ENCODE data around the gene TCEAL3. TPM values are rescaled to one million over a fixed set of nuclear protein-coding genes. Genes with fewer than 3 reads are reported as not detected.
"Not testable (repeated sequence)": the region's sequence is repeated elsewhere in the genome, so short reads cannot be mapped to it uniquely, and the experiment has no call there.

Gene TCEAL3
- total and polyA plus RNA-seq, 12 donors, result 14.5 to 118 (median 53.5) TPM

DNA sequence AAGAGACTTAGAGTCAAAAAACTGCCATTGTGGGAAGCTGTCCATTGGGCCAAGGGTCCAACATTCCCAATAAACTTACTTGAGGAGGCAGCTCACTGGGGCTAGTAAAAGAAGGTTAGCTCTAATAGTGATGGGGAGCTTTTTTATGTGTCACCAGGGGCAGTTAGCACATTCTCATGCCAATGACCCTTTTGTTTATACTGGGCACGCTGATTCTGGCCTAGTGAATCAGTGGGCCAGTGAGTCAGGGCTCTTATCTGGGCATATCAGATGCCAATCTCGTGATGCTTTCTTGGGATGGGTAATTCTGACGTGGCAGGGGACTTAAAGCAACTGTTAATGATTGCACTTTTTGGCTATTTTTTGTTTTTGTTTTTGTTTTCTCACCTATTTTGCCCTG, 48.9 kb downstream of the TCEAL3 start:
- peak; percentile 37 to 72 (median 67) for DNase-seq
- H3K9me3 ChIP-seq (replicated peaks in 1 of 3), result no peaks in the 10 kb centered on the region
- H3K36me3 ChIP-seq (replicated peaks in 1 of 2), result no peaks in the 10 kb centered on the region
- intact Hi-C loops (cut with DNase I), result no loop called here
- peak overlapping the region in 1 of 5 donors; percentile 75 for H3K27ac ChIP-seq
- no peak overlapping the region for H3K4me3 ChIP-seq
- H3K27me3 ChIP-seq, result peaks cover 13% of the 10 kb centered on the region
- H3K4me1 ChIP-seq (replicated peaks in 1 of 2), result no peaks in the 10 kb centered on the region
- TF ChIP-seq, protein P1, sequence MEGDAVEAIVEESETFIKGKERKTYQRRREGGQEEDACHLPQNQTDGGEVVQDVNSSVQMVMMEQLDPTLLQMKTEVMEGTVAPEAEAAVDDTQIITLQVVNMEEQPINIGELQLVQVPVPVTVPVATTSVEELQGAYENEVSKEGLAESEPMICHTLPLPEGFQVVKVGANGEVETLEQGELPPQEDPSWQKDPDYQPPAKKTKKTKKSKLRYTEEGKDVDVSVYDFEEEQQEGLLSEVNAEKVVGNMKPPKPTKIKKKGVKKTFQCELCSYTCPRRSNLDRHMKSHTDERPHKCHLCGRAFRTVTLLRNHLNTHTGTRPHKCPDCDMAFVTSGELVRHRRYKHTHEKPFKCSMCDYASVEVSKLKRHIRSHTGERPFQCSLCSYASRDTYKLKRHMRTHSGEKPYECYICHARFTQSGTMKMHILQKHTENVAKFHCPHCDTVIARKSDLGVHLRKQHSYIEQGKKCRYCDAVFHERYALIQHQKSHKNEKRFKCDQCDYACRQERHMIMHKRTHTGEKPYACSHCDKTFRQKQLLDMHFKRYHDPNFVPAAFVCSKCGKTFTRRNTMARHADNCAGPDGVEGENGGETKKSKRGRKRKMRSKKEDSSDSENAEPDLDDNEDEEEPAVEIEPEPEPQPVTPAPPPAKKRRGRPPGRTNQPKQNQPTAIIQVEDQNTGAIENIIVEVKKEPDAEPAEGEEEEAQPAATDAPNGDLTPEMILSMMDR (IDR thresholded peaks at IDR 0.05), result no peak
- TF ChIP-seq POLR2A (IDR thresholded peaks at IDR 0.05), result no peak
- 22 to 38% (median 31%) methylated on average over 3 of the region's 3 CpGs for WGBS, 4 donors

DNA sequence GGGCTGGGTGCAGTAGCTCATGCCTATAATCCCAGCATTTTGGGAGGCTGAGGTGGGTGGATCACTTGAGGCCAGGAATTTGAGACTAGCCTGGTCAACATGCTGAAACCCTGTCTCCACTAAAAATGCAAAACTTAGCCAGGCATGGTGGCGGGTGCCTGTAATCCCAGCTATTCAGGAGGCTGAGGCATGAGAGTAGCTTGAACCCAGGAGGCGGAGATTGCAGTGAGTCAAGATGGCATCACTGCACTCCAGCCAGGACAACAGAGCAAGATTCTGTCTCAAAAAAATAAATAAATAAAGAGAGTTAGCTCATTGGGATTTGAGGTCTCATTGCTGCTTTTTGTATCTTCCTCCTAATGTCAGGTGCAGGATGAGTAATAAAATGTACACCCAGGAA, 49.3 kb downstream of the TCEAL3 start:
- Histone ChIP-seq H3K27me3 (peaks cover 13% of the 10 kb centered on the region), H3K27ac (peak overlapping the region in 1 of 5 donors; percentile 75)
- H3K4me1 ChIP-seq (replicated peaks in 1 of 2); H3K9me3 ChIP-seq (replicated peaks in 1 of 3); H3K36me3 ChIP-seq (replicated peaks in 1 of 2); intact Hi-C loops (cut with DNase I); H3K4me3 ChIP-seq; DNase-seq: not testable (repeated sequence)
- WGBS, 4 donors, result 81 to 100% (median 92%) methylated on average over 2 of the region's 2 CpGs

DNA sequence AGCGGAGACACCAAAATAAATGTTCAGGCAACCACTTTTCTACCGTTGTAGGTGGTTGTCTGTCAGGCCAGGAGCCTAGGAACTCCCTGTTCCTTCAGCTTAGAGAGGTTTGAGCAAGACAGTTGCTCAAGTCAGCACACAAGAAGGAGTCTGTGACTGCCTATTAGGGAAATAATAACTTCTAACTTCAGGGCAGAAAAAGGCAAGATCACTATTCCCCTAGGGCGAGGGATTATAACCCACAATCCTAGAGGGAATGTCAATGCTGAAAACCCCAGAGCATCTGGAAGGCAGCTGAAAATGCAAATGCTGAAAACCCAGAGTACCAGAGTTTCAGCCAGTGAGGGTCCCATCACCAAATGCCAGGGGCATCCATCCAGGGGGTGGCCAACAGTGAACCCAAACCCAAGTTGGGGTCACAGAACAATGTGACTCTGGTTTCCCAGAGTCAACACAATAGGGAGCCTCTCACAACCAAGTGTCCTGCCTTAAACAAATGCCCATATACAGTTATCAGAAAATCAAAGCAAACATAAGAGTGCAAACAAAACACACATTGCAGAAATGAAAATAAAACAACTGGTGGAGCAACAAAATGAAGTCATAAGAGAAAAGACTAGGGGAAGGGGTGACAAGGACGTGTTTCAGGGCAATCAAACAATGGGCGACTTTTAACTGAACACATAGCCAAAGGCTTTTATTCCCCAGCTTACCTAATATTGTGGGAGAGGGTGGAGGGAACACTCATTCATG, 51.1 kb downstream of the TCEAL3 start:
- intact Hi-C loops (cut with DNase I), result no loop called here
- TF ChIP-seq, protein P1 (IDR thresholded peaks at IDR 0.05), result no peak
- TF ChIP-seq POLR2A (IDR thresholded peaks at IDR 0.05), result no peak
- H3K9me3 ChIP-seq (replicated peaks in 1 of 3), result no peaks in the 10 kb centered on the region
- H3K4me3 ChIP-seq, result no peak overlapping the region
- no peaks in the 10 kb centered on the region for H3K4me1 ChIP-seq (replicated peaks in 1 of 2)
- 65 to 87% (median 80%) methylated on average over 5 of the region's 5 CpGs for WGBS, 4 donors
- H3K27me3 ChIP-seq, result peaks cover 13% of the 10 kb centered on the region
- no peaks in the 10 kb centered on the region for H3K36me3 ChIP-seq (replicated peaks in 1 of 2)
- no peak overlapping the region for H3K27ac ChIP-seq
- no peak for DNase-seq

DNA sequence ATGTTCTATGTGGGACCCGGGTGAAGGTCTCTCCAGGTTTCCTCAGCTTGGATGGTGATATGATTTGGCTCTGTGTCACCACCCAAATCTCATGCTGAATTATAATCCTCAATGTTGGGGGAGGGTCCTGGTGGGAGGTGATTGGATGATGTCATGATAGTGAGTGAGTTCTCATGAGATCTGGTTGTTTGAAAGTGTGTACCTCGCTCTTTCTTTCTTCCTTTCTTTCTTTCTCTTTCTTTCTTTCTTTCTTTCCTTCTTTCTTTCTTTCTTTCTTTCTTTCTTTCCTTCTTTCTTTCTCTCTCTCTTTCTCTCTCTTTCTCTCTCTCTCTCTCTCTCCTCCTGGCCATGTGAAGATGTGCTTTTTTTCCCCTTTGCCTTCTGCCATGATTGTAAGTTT, 51.7 kb downstream of the TCEAL3 start:
- H3K27ac ChIP-seq; H3K9me3 ChIP-seq (replicated peaks in 1 of 3); intact Hi-C loops (cut with DNase I); H3K4me3 ChIP-seq; H3K4me1 ChIP-seq (replicated peaks in 1 of 2); H3K36me3 ChIP-seq (replicated peaks in 1 of 2); DNase-seq: not testable (repeated sequence)
- WGBS, 4 donors, result 79 to 100% (median 89%) methylated on average over 1 to 2 of the region's 2 CpGs
- H3K27me3 ChIP-seq, result peaks cover 11% of the 10 kb centered on the region

Other genes with a start within 250 kb of the TCEAL3 start
- 1,000 to 10,000 TPM in 1 of 9 donors, 100 to 1,000 TPM in 8; 259 to 1,002 (median 370) TPM for gene BEX3, start 231.4 kb upstream of the TCEAL3 start, total RNA-seq
- gene BEX3, start 231.4 kb upstream of the TCEAL3 start, polyA plus RNA-seq, result 100 to 1,000 TPM; 171 to 431 (median 188) TPM
- gene RAB40A, start 88.5 kb upstream of the TCEAL3 start, total RNA-seq, result 1 to 10 TPM in 6 of 9 donors, under 1 TPM in 3; 0.65 to 3.4 (median 1.3) TPM
- 1 to 10 TPM; 1.1 to 1.5 (median 1.1) TPM for gene RAB40A, start 88.5 kb upstream of the TCEAL3 start, polyA plus RNA-seq
- 100 to 1,000 TPM in 8 of 9 donors, 10 to 100 TPM in 1; 64.9 to 158 (median 135) TPM for gene TCEAL4, start 22.4 kb upstream of the TCEAL3 start, total RNA-seq
- gene TCEAL4, start 22.4 kb upstream of the TCEAL3 start, polyA plus RNA-seq, result 100 to 1,000 TPM; 260 to 620 (median 476) TPM
- 100 to 1,000 TPM in 2 of 9 donors, 10 to 100 TPM in 7; 45.5 to 240 (median 74.6) TPM for gene TCEAL1, start 21.0 kb downstream of the TCEAL3 start, total RNA-seq
- 10 to 100 TPM; 40.2 to 81.4 (median 64.6) TPM for gene TCEAL1, start 21.0 kb downstream of the TCEAL3 start, polyA plus RNA-seq
- 100 to 1,000 TPM; 225 to 625 (median 375) TPM for gene MORF4L2, start 78.7 kb downstream of the TCEAL3 start, total RNA-seq
- gene MORF4L2, start 78.7 kb downstream of the TCEAL3 start, polyA plus RNA-seq, result 100 to 1,000 TPM; 235 to 767 (median 243) TPM
- gene TMEM31, start 102.9 kb downstream of the TCEAL3 start, total RNA-seq, result under 1 TPM in 3 of 9 donors, not detected in 6; 0.34 to 0.67 (median 0.55) TPM
- under 1 TPM; 0.34 to 0.48 (median 0.46) TPM for gene TMEM31, start 102.9 kb downstream of the TCEAL3 start, polyA plus RNA-seq
- gene PLP1, start 168.9 kb downstream of the TCEAL3 start, total RNA-seq, result 10 to 100 TPM in 1 of 9 donors, 1 to 10 TPM in 7, under 1 TPM in 1; 0.17 to 10.6 (median 5.8) TPM
- gene PLP1, start 168.9 kb downstream of the TCEAL3 start, polyA plus RNA-seq, result 1 to 10 TPM; 4.4 to 8.6 (median 6.3) TPM
- gene RAB9B, start 224.3 kb downstream of the TCEAL3 start, total RNA-seq, result 1 to 10 TPM in 8 of 9 donors, under 1 TPM in 1; 0.09 to 6.3 (median 2.1) TPM
- 1 to 10 TPM in 2 of 3 donors, under 1 TPM in 1; 0.64 to 4.4 (median 1.1) TPM for gene RAB9B, start 224.3 kb downstream of the TCEAL3 start, polyA plus RNA-seq